K562 treated with DMSO at 1 percent for 24 hours (cell line): Measurements from ENCODE around the gene LRR1. TPM values are rescaled to one million over a fixed set of nuclear protein-coding genes. Genes with fewer than 3 reads are reported as not detected.

Experiments
- total RNA-seq: library from RNA; unstranded; fragments of 300-600 nt; gene quantifications from 2 replicates; pipeline ENCODE4 v1.2.3, GENCODE V29; 2022; ENCODE audit warnings: low read depth; ENCODE audit not compliant: insufficient read depth

LRR1 gene
- 15.0 and 18.2 TPM in 2 replicates for total RNA-seq

GRCh38 chr14:49598485-49599300 is at the start of gene LRR1:
Gene LRR1 (plus strand): TSS chr14:49598940. CDS start chr14:49599021, 81 bp downstream.

GRCh38 chr14:49585803-49586672 is 12.7 kb upstream of the LRR1 start, which contains the start of gene RPS29:
Gene RPS29 (minus strand): TSS chr14:49586380. CDS start chr14:49586346, 34 bp downstream.

GRCh38 chr14:49620182-49621113 is 21.7 kb downstream of the LRR1 start, which contains the start of the genes MGAT2 and RPL36AL:
Gene MGAT2 (plus strand): TSS chr14:49620799. CDS start chr14:49621269, 470 bp downstream.
Gene RPL36AL (minus strand): TSS chr14:49620626. CDS start chr14:49619104, 1,522 bp downstream.

GRCh38 chr14:49634547-49635334 is 36.0 kb downstream of the LRR1 start, which contains the start of gene DNAAF2:
Gene DNAAF2 (minus strand): TSS chr14:49635244. CDS start chr14:49635149, 95 bp downstream.

Other genes starting within 250 kb of the LRR1 start
- gene RPS29, start 12.6 kb upstream of the LRR1 start, total RNA-seq: 6,039 and 6,660 TPM in 2 replicates
- 146 and 163 TPM in 2 replicates for gene RPL36AL, start 21.7 kb downstream of the LRR1 start, total RNA-seq
- gene MGAT2, start 21.9 kb downstream of the LRR1 start, total RNA-seq: 32.8 and 39.7 TPM in 2 replicates
- gene DNAAF2, start 36.3 kb downstream of the LRR1 start, total RNA-seq: 6.3 and 7.6 TPM in 2 replicates
- gene POLE2, start 89.3 kb downstream of the LRR1 start, total RNA-seq: 7.3 and 12.6 TPM in 2 replicates
- 0.65 and 1.9 TPM in 2 replicates for gene KLHDC1, start 94.2 kb downstream of the LRR1 start, total RNA-seq
- gene KLHDC2, start 169.2 kb downstream of the LRR1 start, total RNA-seq: 37.3 and 39.6 TPM in 2 replicates